Tibial nerve (tissue), 4 donors: ENCODE measurements around the gene ZNRF3. TPM values are rescaled to one million over a fixed set of nuclear protein-coding genes. Genes with fewer than 3 reads are reported as not detected.

Source experiments
- DNase-seq, 2 donors: peaks; one replicate each; pipeline ENCODE4 v3.0.0-alpha.2; 2019; ENCODE audit warnings: low spot score in 2 of 2
- H3K27ac ChIP-seq, 4 donors: fragments of 200-600 bp; sonication (generic) in 3 of 4; one replicate each; pipeline ENCODE4 v1.5.1; 2017 to 2019; ENCODE audit warnings: mild to moderate bottlenecking in 1 of 4
- H3K27me3 ChIP-seq, 2 donors: fragments of 200-600 bp; sonication (generic) in 1 of 2; one replicate each; pipeline versions ENCODE4 v1.5.1 to v1.6.0; 2017 to 2019
- H3K36me3 ChIP-seq, 3 donors: fragments of 200-600 bp; sonication (generic); one replicate each; pipeline ENCODE4 v1.5.1; 2018 to 2019
- H3K4me1 ChIP-seq, 4 donors: fragments of 200-600 bp; sonication (generic) in 3 of 4; one replicate each; pipeline ENCODE4 v1.5.1; 2017 to 2019
- H3K4me3 ChIP-seq, 4 donors: fragments of 200-600 bp; sonication (generic) in 3 of 4; one replicate each; pipeline ENCODE4 v1.5.1; 2017 to 2019; ENCODE audit warnings: mild to moderate bottlenecking in 1 of 4, moderate library complexity in 1 of 4
- H3K9me3 ChIP-seq, 4 donors: fragments of 200-600 bp; sonication (generic) in 3 of 4; one replicate each; pipeline ENCODE4 v1.5.1; 2017 to 2019
- CTCF ChIP-seq, 5 experiments: fragments of 200-600 bp in 3 of 5; fragments of 450-650 bp in 2 of 5; sonication (generic) in 3 of 5; IDR thresholded peaks; one replicate each; pipeline ENCODE4 v1.5.1; 2016 to 2019; ENCODE audit warnings: antibody characterized with exemption in 5 of 5, mild to moderate bottlenecking in 3 of 5, moderate library complexity in 2 of 5
- EP300 ChIP-seq, 2 donors: sonication (generic); formaldehyde crosslinking; IDR thresholded peaks; one replicate each; pipeline ENCODE4 v1.6.1; 2017; ENCODE audit warnings: antibody characterized with exemption in 2 of 2, mild to moderate bottlenecking in 1 of 2
- POLR2A ChIP-seq, 2 donors: fragments of 450-650 bp; IDR thresholded peaks; one replicate each; pipeline ENCODE4 v1.6.1; 2017; ENCODE audit warnings: antibody characterized with exemption in 2 of 2, mild to moderate bottlenecking in 2 of 2, moderate library complexity in 2 of 2
- WGBS, 2 donors: methylation state at CpG; one replicate each; pipeline ENCODE4 v1.1.5; 2018; 5-methylcytosine and 5-hydroxymethylcytosine counted together
- total RNA-seq, 4 donors: library from RNA; depleted of rRNA; stranded (reverse); fragments of >200 nt; gene quantifications; one replicate each; pipeline ENCODE4 v1.1.0, GENCODE V29; 2016

ZNRF3 gene
- total RNA-seq, 4 donors from 2014 or later = 18.0 to 37.9 (median 23.5) TPM

- DNase-seq = no peak
- Histone ChIP-seq H3K4me1 (peaks cover 0 to 39% (median 26%) of the 10 kb centered on the region in 4 donors), H3K27ac (peak overlapping the region; percentile 58 to 92 (median 84)), H3K4me3 (peak overlapping the region; percentile 33 to 53 (median 38)), H3K27me3 (no peaks in the 10 kb centered on the region), H3K9me3 (no peaks in the 10 kb centered on the region), H3K36me3 (peaks cover 0 to 5% (median 0%) of the 10 kb centered on the region in 3 donors)
- TF ChIP-seq CTCF (IDR thresholded peaks at IDR 0.05) (no peak), EP300 (IDR thresholded peaks at IDR 0.05) (no peak), POLR2A (IDR thresholded peaks at IDR 0.05) (no peak)
- 40 to 47% methylated on average over 20 of the region's 20 CpGs for WGBS, 2 donors
Observed at GRCh38 chr22:29030016-29030617, 146.7 kb downstream of the ZNRF3 start.

GRCh38 chr22:29030618-29031226 lies 147.3 kb downstream of the ZNRF3 start:
- 8% methylated on average over 17 to 32 of the region's 32 CpGs for WGBS, 2 donors
- peak; percentile 65 to 74 for DNase-seq
- Histone ChIP-seq H3K4me3 (peak overlapping the region; percentile 33 to 53 (median 38)), H3K36me3 (no peaks in the 10 kb centered on the region), H3K4me1 (peaks cover 0 to 39% (median 26%) of the 10 kb centered on the region in 4 donors), H3K9me3 (no peaks in the 10 kb centered on the region), H3K27me3 (no peaks in the 10 kb centered on the region), H3K27ac (peak overlapping the region; percentile 58 to 92 (median 84))
- TF ChIP-seq CTCF (IDR thresholded peaks at IDR 0.05) (peak in 1 of 5 experiments; percentile 4), EP300 (IDR thresholded peaks at IDR 0.05) (no peak)

- Histone ChIP-seq H3K4me1 (peaks cover 0 to 41% (median 26%) of the 10 kb centered on the region in 4 donors), H3K9me3 (no peaks in the 10 kb centered on the region), H3K27ac (peak overlapping the region; percentile 58 to 92 (median 84)), H3K27me3 (no peaks in the 10 kb centered on the region), H3K36me3 (no peaks in the 10 kb centered on the region), H3K4me3 (peak overlapping the region in 3 of 4 donors; percentile 36 to 53 (median 39))
- peak; percentile 27 to 62 for DNase-seq
- TF ChIP-seq POLR2A (IDR thresholded peaks at IDR 0.05) (peak in 1 of 2 donors; percentile 15), EP300 (IDR thresholded peaks at IDR 0.05) (peak in 1 of 2 donors; percentile 76), CTCF (IDR thresholded peaks at IDR 0.05) (peak in 2 of 5 experiments; percentile 19 to 42)
- WGBS, 2 donors = 18 to 24% methylated on average over 14 to 18 of the region's 18 CpGs
Observed at GRCh38 chr22:29031227-29032011, 148.0 kb downstream of the ZNRF3 start.

GRCh38 chr22:29032014-29032475 lies 148.7 kb downstream of the ZNRF3 start:
- H3K27me3 ChIP-seq = no peaks in the 10 kb centered on the region
- peak overlapping the region in 1 of 4 donors; percentile 2 for H3K4me3 ChIP-seq
- no peak for DNase-seq
- TF ChIP-seq EP300 (IDR thresholded peaks at IDR 0.05) (no peak), POLR2A (IDR thresholded peaks at IDR 0.05) (no peak), CTCF (IDR thresholded peaks at IDR 0.05) (no peak)
- WGBS, 2 donors = 71 to 75% methylated on average over 8 of the region's 8 CpGs
- H3K27ac ChIP-seq = peak overlapping the region in 3 of 4 donors; percentile 76 to 92 (median 91)
- H3K9me3 ChIP-seq = no peaks in the 10 kb centered on the region
- peaks cover 0 to 42% (median 26%) of the 10 kb centered on the region in 4 donors for H3K4me1 ChIP-seq
- H3K36me3 ChIP-seq = no peaks in the 10 kb centered on the region
